Testis (tissue), 3 donors: ENCODE measurements around the gene ANGEL2. TPM values are rescaled to one million over a fixed set of nuclear protein-coding genes. Genes with fewer than 3 reads are reported as not detected.
"Not testable (repeated sequence)": the region's sequence is repeated elsewhere in the genome, so short reads cannot be mapped to it uniquely, and the experiment has no call there.

Source experiments
- DNase-seq: peaks from one replicate; pipeline ENCODE4 v3.0.0-alpha.2; 2019
- H3K27ac ChIP-seq, 2 donors: fragments of 200-600 bp; sonication (generic); one replicate each; pipeline ENCODE4 v1.5.1; 2019
- H3K27me3 ChIP-seq: fragments of 200-600 bp; sonication (generic); one replicate; pipeline ENCODE4 v1.5.1; 2019
- H3K36me3 ChIP-seq: fragments of 200-600 bp; sonication (generic); one replicate; pipeline ENCODE4 v1.5.1; 2017; ENCODE audit warnings: low read depth; ENCODE audit errors: missing control alignments
- H3K4me1 ChIP-seq: fragments of 200-600 bp; sonication (generic); one replicate; pipeline ENCODE4 v1.5.1; 2019
- H3K4me3 ChIP-seq, 2 donors: fragments of 200-600 bp; sonication (generic); one replicate each; pipeline ENCODE4 v1.5.1; 2017 to 2019
- H3K9me3 ChIP-seq: fragments of 200-600 bp; sonication (generic); one replicate; pipeline ENCODE4 v1.5.1; 2017
- POLR2A ChIP-seq: fragments of 450-650 bp; IDR thresholded peaks from one replicate; pipeline ENCODE4 v1.6.1; 2017; ENCODE audit warnings: antibody characterized with exemption, mild to moderate bottlenecking, moderate library complexity
- WGBS, 2 donors: methylation state at CpG; one replicate each; pipeline ENCODE4 v1.1.5; 2018; 5-methylcytosine and 5-hydroxymethylcytosine counted together
- intact Hi-C: fragments of 100-400 bp; cut with DNase I; formaldehyde crosslinking; loops from one replicate; pipeline ENCODE4 v1.15.1; 2023; ENCODE audit warnings: low total_unique reads
- polyA plus RNA-seq: library from polyadenylated mRNA; stranded (reverse); fragments of 350-450 nt; fragmentation: Illumina TruSeq; extraction: RNeasy Lipid Tissue Mini Kit (QIAGEN cat#74804); gene quantifications from one replicate; pipeline ENCODE4 v1.2.3, GENCODE V29; 2014; ENCODE audit warnings: low read depth, low replicate concordance; ENCODE audit not compliant: insufficient read depth
- total RNA-seq, 2 donors: library from RNA; depleted of rRNA; stranded (reverse); fragments of >200 nt; gene quantifications; one replicate each; pipeline ENCODE4 v1.2.3, GENCODE V29; 2016
- TF ChIP-seq, protein P1 (sequence below), 3 experiments: fragments of 450-650 bp in 2 of 3; fragments of 200-600 bp in 1 of 3; sonication (generic) in 1 of 3; IDR thresholded peaks; one replicate each; pipeline ENCODE4 v1.5.1; 2016 to 2019; ENCODE audit warnings: antibody characterized with exemption in 3 of 3, mild to moderate bottlenecking in 2 of 3, moderate library complexity in 1 of 3

ANGEL2 gene
- total and polyA plus RNA-seq, 3 donors from 2014 or later, result 20.3 to 63.1 (median 49.1) TPM

DNA sequence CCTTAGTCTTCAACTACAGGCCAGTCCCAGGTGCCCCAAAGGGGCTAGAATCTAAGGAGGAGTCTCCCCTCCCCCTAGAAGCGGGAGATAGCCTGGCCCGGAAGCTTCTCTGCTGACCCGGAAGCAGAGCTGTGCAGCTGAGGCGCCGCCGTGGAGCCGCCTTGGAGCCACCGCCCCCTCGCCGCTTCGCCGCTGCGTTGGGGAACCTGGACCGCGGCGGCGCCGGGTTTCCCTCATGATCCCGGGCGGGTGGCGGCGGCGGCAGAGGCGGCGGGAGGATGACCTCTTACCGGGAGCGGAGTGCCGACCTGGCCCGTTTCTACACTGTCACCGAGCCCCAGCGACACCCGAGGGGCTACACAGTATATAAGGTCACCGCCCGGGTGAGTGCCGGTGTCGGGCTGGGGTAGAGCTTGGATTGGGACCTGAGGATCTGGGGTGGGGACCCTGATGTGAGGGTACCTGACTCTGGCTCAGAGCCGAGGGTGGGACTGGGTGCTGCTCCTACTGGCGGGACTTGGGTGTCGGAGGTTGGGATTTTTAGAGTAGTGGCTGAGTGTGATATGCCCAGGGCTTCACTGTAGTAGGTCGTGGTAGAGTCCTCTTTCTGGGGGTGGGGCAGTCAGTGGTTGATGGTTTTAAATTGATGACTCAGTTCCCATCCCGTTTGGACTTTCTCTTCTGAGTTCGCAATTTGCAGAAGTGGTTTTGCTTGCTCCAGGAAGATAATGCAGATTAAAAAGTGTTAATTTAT, 35.6 kb upstream of the ANGEL2 start, which contains the start of gene RPS6KC1:
TSS of gene RPS6KC1 (plus strand) at position 115 of the 754 bp plus-strand sequence. CDS start at position 279, 164 bp downstream.
- WGBS, 2 donors, result 0 to 1% methylated on average over 7 to 28 of the region's 42 CpGs
- Histone ChIP-seq H3K36me3 (no peaks in the 10 kb centered on the region), H3K9me3 (no peaks in the 10 kb centered on the region), H3K27me3 (no peaks in the 10 kb centered on the region), H3K27ac (peak within 1 kb of the TSS; percentile 35 to 88), H3K4me1 (peaks cover 8% of the 10 kb centered on the region), H3K4me3 (peak within 1 kb of the TSS; percentile 75 to 81)
- intact Hi-C loops, result no loop called here
- peak; percentile 92 for DNase-seq
- no peak for TF ChIP-seq POLR2A

DNA sequence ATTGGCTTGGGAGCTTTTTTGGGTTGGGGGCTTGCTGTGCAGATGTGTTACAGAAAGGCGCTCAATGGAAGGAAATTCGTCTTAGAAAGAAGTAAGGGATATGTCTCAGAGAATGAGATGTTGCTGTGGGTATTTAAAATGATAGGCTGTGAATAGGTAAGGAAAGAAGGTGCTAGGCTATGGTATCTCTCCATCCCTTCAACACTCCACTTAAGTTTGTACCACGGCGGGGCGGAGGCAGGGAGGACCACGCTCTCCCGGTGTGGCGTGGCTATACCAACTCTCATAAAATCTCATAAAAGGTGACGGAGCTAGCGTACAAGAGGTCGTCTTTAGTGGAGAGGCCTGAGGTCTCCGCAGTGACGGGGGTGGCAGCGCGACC, 35.1 kb upstream of the ANGEL2 start:
- Histone ChIP-seq H3K36me3 (no peaks in the 10 kb centered on the region), H3K4me3 (peak overlapping the region; percentile 75 to 81), H3K4me1 (peaks cover 3% of the 10 kb centered on the region), H3K27ac (peak overlapping the region; percentile 35 to 88), H3K9me3 (no peaks in the 10 kb centered on the region), H3K27me3 (no peaks in the 10 kb centered on the region)
- intact Hi-C loops, result no loop called here
- TF ChIP-seq, protein P1, sequence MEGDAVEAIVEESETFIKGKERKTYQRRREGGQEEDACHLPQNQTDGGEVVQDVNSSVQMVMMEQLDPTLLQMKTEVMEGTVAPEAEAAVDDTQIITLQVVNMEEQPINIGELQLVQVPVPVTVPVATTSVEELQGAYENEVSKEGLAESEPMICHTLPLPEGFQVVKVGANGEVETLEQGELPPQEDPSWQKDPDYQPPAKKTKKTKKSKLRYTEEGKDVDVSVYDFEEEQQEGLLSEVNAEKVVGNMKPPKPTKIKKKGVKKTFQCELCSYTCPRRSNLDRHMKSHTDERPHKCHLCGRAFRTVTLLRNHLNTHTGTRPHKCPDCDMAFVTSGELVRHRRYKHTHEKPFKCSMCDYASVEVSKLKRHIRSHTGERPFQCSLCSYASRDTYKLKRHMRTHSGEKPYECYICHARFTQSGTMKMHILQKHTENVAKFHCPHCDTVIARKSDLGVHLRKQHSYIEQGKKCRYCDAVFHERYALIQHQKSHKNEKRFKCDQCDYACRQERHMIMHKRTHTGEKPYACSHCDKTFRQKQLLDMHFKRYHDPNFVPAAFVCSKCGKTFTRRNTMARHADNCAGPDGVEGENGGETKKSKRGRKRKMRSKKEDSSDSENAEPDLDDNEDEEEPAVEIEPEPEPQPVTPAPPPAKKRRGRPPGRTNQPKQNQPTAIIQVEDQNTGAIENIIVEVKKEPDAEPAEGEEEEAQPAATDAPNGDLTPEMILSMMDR (IDR thresholded peaks at IDR 0.05), result no peak
- no peak for TF ChIP-seq POLR2A
- no peak for DNase-seq
- WGBS, 2 donors, result 10 to 15% methylated on average over 14 to 15 of the region's 15 CpGs

DNA sequence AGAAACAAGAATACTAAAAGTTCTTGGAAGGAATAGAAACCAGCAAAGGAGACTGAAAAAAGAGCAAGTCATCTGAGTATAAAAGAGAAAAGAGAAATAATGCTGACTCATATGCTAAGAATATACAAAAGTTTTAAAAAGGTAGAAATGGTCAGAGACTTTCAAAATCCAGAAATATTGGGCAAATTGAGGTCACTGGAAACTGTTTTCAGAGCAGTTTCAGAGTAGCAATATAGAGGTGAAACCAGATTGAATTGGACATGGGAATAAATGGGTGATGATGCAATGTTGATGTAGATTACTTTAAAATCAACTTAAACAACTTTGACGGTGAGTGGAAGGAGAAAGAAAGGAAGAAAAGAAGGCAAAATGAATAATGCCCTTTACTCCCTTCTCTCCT, 33.6 kb upstream of the ANGEL2 start:
- WGBS, 2 donors, result 44 to 76% methylated on average over 1 of the region's 1 CpG
- H3K9me3 ChIP-seq, result no peaks in the 10 kb centered on the region
- intact Hi-C loops, result no loop called here
- no peak overlapping the region for H3K27ac ChIP-seq
- DNase-seq, result no peak
- no peaks in the 10 kb centered on the region for H3K36me3 ChIP-seq
- TF ChIP-seq, protein P1 (IDR thresholded peaks at IDR 0.05), result no peak
- TF ChIP-seq POLR2A, result no peak
- H3K4me1 ChIP-seq, result peaks cover 3% of the 10 kb centered on the region
- no peaks in the 10 kb centered on the region for H3K27me3 ChIP-seq
- H3K4me3 ChIP-seq, result no peak overlapping the region

DNA sequence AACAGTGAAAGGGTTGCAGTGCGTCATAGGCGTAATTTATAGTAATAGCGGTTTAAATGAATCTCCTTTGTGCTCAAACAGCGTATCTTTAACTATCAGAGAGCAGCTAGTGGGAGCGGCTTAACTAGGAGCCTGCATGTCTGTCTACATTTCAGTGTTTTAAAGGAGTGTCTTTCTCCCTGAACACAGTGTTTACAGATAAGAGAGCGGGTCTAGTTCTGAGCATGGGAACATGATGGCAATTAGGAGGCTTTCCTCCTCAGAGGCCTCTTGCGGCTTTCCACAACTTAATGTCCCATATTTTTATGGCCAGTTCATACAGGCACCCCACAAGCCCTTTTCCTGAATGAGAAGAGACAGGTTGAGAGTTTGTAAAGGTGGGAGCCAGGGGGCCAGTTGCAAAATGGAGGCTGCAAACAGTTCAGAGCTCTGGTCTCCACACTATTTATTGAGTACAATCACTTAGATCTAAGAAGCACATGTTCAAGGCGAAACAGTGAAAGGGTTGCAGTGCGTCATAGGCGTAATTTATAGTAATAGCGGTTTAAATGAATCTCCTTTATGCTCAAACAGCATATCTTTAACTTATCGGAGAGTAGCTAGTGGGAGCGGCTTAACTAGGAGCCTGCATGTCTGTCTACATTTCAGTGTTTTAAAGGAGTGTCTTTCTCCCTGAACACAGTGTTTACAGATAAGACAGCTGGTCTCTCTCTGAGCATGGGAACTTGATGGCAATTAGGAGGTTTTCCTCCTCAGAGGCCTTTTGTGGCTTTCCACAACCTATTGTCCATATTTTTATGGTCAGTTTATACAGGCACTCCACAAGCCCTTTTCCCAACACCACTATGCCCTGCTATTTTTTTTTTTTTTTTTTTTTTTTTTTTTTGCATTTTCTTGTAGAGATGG, 29.9 kb upstream of the ANGEL2 start:
- H3K4me3 ChIP-seq, H3K9me3 ChIP-seq, H3K27me3 ChIP-seq, intact Hi-C loops, DNase-seq, H3K36me3 ChIP-seq, H3K4me1 ChIP-seq: not testable (repeated sequence)
- peak overlapping the region; percentile 31 to 46 for H3K27ac ChIP-seq
- WGBS, 2 donors, result 49 to 64% methylated on average over 13 of the region's 13 CpGs

DNA sequence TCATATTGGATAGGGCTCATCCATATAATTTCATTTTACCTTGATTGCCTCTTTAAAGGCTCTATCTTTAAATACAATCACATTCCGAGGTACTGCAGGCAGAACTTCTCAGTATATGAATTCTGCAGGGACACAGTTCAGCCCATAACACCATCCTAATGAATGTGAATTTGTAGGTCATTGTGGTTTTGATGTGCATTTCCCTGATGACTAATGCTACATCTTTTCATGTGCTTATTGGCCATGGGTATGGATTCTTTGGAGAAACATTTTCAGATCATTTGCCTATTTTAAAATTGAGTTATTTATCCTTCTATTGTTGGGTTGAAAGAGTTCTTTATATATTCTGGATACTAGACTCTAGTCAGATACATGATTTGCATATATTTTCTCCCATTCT, 25.8 kb upstream of the ANGEL2 start:
- Histone ChIP-seq H3K27me3 (no peaks in the 10 kb centered on the region), H3K36me3 (no peaks in the 10 kb centered on the region)

More for the DNA sequence above, 25.8 kb upstream of the ANGEL2 start:
- Histone ChIP-seq H3K27ac (no peak overlapping the region), H3K9me3 (no peaks in the 10 kb centered on the region), H3K4me3 (no peak overlapping the region), H3K4me1 (no peaks in the 10 kb centered on the region)
- WGBS, 2 donors, result 69 to 78% methylated on average over 1 of the region's 1 CpG
- no peak for DNase-seq
- intact Hi-C loops, result no loop called here
- TF ChIP-seq POLR2A, result no peak
- TF ChIP-seq, protein P1 (IDR thresholded peaks at IDR 0.05), result no peak
